Glomerular visceral epithelial cell (primary cell): ENCODE data around the gene CLUH.

Source experiments
- DNase-seq: peaks from one replicate; pipeline ENCODE4 v3.0.0-alpha.2; 2016; ENCODE audit errors: extremely low spot score

Gene CLUH, protein sequence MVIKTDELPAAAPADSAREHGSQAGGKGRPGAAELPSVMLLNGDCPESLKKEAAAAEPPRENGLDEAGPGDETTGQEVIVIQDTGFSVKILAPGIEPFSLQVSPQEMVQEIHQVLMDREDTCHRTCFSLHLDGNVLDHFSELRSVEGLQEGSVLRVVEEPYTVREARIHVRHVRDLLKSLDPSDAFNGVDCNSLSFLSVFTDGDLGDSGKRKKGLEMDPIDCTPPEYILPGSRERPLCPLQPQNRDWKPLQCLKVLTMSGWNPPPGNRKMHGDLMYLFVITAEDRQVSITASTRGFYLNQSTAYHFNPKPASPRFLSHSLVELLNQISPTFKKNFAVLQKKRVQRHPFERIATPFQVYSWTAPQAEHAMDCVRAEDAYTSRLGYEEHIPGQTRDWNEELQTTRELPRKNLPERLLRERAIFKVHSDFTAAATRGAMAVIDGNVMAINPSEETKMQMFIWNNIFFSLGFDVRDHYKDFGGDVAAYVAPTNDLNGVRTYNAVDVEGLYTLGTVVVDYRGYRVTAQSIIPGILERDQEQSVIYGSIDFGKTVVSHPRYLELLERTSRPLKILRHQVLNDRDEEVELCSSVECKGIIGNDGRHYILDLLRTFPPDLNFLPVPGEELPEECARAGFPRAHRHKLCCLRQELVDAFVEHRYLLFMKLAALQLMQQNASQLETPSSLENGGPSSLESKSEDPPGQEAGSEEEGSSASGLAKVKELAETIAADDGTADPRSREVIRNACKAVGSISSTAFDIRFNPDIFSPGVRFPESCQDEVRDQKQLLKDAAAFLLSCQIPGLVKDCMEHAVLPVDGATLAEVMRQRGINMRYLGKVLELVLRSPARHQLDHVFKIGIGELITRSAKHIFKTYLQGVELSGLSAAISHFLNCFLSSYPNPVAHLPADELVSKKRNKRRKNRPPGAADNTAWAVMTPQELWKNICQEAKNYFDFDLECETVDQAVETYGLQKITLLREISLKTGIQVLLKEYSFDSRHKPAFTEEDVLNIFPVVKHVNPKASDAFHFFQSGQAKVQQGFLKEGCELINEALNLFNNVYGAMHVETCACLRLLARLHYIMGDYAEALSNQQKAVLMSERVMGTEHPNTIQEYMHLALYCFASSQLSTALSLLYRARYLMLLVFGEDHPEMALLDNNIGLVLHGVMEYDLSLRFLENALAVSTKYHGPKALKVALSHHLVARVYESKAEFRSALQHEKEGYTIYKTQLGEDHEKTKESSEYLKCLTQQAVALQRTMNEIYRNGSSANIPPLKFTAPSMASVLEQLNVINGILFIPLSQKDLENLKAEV (N-terminal part only)

DNA sequence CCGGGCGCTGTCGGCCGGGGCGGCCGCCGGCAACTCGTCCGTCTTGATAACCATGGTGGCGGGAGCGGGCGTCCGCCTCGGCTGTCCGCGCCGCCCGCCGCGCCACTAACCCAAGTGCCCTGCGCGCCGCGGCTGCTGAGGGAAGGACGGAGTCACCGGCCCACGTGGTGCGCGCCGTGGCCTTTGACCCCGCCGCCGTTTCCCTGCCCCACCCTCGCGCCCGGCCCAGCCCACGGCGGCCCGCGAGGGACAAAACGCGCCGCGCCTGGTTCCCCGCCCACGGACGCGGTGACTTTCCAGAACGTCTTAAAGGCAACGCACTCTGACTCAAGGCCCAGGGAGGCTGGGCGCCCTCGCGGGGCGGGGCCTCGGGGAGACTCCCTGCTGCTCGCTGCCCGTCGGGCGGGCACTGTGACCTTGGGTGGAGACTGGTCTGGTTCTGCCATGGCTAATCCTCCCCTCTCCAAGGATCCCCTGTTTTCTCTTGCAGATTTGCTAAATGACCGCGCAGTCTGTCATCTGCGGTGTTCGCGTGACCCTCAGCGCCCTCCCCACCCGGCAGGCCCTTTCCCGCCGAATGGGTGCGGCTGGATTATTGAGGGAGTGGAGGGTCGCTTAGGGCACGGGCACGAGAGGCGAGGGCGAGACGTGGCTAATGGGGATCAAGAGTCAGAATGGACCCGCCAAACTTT is at the start of gene CLUH:
Gene CLUH, minus strand, starts transcription at position 157 of the 692 bp plus-strand sequence. Its CDS starts 103 bp downstream, at position 54.
- DNase-seq: peak; percentile 97

DNA sequence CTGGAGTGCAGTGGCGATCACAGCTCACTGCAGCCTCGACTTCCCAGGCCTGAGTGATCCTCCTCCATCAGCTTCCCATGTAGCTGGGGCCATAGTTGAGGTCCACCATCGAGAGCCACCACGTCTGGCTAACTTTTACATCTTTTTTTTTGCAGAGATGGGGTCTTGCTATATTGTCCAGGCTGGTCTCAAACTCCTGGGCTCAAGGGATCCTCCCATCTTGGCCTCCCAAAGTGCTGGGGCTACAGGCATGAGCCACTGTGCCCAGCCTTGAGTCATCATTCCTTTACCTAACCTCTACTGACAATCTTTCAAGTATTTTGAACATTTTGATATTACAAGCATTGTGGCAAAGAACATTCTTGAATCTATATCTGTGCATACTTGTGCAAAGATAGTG is 47.3 kb upstream of the CLUH start:
- no peak for DNase-seq

DNA sequence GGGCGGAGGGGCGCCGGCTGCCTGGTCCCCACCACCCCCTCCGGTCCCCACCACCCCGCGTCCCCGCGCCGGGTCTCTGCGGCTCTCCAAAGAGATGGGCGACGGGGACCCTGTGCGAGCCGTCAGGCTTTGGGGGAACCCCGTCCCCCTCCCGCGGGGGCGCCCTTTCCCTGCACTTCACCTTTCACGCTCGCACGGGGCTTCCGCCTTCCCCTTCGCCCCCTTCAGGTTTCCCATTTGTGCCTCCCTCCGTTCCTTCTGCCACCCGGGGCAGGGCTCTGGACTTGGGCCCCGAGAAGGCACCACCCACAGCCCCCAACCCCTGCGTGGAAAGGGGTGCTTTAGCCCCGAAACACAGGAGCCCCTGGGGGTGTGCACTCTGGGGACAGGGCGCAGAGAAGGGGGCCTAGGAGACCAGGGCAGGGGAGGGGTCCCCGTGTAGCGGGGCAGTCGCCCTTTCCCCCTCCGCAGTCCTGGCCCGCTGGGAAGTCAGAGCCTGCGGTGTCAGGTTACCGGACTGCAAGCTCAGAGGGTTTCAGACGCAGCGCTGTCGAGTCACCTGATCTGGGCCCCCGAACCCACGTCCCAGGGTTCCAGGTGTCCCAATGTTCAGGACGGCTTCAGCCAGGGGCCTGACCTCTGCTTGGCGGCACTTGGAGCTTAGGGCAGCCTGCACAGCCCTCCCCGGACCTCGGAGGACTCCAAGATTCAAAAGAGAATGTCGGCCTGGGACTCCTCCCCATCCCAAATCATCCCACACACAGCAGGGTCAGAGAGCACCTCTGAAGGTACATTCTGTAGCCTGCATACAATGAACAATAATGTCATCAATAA is 44.5 kb upstream of the CLUH start:
- DNase-seq: no peak

DNA sequence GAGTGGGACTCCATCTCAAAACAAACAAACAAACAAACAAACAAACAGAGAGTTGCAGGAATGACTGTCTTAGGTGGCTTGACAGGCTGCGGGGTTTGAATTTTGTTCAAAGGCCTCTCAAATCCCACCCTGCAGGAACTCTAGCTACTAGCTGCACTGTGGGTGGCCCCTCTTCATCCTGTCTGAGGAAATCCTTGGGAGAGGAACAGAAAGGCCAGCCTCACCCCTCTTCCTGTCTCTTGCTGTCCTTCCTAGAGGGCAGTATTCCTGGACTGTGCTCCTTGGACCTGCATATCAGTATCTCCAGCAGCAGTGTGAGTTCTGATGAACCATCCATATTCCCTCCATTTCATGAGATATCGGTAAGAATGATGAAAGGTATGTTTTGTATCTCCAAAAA is 39.9 kb upstream of the CLUH start:
- no peak for DNase-seq

DNA sequence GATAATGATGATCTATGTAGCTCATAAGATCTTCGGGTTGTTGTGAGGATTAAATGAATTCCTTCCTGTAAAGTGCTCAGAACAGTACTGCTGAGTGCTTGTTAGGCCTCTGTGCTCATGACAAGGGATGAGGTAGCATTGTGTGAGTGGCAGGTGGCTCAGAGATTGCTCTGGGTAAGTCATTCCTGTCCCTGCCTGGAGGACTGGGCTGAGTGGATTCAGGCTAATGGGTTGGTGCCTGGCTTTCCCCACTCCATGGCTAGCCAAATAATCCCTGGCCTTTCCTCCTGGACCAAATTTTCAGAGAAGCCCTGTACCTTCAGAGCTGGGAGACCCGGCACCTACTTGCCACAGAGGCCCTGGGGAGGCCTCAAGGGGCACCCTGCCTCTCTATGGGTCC is 39.2 kb upstream of the CLUH start:
- DNase-seq: no peak

DNA sequence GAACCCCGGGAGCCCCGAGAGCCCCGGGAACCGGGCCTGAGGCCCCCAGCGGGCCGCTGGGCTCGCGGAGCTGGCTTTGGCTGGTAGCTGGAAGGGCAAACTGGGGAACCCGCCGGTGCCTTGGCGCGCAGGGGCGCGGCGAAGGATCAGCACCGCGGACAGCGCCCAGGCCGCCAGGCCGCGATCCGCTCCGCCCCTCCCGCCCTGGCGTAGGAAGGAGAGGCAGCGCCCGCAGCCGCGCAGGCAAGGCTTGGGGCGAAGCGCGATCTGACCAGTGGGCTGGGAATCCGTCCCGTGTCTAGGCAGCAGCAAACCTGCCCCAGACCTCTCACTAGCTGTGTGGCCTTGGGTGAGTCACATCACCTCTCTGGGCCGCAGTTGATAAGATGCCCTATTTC is 38.2 kb upstream of the CLUH start:
- DNase-seq: peak; percentile 73

DNA sequence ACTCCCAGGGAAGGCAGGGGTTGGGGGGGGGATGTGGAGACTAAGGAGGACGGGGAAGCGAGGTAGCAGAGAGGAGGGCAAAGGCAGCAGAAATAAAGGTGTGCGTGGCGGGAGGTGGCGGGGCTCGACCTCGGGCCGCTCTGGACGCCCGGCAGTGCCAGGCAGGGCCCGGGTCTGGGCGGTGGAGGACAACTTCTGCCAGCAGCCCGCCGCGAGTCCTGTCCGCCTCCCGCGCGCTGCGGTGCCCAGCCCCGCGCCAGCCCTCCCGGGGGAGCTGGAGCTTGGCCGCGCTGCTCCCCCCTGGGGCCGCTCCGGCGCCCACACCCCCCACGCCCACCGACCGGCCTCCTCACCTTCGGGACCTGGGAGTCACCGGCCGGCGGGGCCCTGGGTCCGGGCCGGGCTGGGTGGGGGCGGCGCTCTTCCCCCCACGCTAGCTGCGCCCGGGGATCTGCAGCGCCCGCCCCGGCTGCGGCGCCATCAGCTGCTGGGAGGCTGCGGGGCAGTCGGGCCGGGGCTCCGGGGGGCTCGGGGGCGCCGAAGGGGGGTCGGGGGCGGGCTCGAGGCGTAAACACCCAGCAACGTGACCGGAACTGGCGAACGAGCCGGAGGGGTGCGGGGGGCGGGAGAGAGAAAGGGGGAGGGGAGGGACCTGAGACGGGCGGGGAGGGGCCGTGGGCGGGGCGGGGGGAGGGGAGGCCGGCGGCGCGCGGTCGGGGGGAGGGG is 37.7 kb upstream of the CLUH start, which contains the start of gene CCDC92B:
Gene CCDC92B, minus strand, starts transcription at position 595 of the 726 bp plus-strand sequence. CDS start 14,507 bp downstream, outside the sequence.
- no peak for DNase-seq

DNA sequence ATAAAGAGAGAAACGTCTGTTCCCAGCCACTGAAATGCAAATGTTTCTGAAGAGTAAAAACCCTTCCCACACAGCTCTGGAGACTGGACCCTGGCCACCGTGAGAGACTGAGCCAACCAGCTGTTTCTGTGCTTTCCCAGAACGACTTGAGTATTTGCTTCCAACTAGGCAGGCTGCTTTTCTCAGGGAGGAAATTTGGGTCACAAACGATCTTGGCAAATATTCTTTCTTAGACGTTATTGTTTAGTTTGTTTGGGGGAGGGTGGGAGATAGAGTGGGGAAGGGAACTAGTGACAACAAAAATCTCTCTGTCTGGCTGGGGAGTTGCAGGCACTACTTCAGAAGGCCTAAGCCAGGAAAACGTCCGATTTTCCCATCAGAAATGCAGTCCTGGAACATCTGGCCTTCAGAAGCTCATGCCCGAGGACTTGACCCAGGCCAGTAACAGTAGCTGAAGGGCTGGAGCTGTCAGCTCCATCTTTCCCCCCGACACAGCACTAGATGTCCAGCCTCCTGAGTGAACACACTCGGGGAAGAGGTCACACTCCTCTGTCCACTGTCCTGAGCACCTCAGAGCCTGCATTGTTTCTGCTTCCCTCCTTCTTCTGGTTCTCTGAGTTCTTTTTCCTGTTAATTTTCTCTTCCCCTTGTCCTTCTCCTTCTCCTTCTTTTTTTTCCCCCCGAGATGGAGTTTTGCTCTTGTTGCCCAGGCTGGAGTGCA is 33.9 kb upstream of the CLUH start:
- no peak for DNase-seq

DNA sequence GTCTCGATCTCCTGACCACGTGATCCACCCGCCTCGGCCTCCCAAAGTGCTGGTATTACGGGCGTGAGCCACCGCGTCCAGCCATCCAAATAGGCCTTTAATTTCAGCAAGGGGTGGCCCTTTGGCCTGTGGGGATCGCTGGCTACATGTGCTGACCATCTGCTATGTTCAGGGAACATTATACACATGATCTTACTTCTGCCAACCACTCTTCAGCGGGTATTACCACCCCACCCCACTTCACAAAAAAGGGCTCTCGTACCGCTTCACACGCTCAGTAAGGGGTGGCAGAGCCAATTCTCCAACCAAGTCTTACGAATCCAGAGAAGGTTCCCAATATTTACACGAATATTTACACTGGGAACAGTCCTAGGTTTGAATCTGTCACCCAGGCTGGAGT is 26.1 kb upstream of the CLUH start:
- no peak for DNase-seq

DNA sequence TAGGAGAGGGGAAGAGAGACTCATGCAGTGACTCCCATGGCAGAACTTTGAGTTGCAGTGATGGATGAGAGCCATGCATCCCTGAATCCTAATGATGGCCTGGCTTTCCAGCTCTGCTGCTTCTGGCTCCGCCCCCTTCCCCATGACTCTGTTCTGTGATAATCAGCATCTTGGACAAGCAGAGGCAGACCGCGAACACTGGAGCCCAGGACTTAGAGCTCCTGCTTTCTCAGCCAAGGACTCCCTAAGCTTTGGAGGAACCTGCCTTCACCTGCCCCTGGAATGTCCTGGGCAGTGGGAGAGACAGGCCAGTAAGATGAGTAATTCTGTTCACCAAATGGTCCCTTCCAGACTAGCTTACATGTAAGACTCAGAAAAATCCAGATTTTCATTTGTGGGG is 25.4 kb upstream of the CLUH start:
- DNase-seq: no peak

DNA sequence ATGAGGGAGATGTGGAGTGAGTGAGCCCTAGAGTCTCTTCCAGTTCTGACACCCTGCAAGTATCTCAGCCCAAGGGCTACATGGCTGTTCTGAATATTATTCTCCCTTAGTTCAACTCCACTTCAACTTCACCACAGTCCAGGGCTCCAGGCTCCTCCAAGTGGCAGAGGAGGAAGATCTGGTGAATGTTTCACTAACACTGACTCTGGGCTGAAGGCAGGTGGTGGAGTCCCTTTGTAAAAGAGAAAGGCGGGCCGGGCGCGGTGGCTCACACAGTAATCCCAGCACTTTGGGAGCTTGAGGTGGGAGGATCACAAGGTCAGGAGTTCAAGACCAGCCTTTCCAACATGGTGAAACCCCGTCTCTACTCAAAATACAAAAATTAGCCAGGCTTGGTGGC is 24.3 kb upstream of the CLUH start:
- DNase-seq: peak; percentile 22

DNA sequence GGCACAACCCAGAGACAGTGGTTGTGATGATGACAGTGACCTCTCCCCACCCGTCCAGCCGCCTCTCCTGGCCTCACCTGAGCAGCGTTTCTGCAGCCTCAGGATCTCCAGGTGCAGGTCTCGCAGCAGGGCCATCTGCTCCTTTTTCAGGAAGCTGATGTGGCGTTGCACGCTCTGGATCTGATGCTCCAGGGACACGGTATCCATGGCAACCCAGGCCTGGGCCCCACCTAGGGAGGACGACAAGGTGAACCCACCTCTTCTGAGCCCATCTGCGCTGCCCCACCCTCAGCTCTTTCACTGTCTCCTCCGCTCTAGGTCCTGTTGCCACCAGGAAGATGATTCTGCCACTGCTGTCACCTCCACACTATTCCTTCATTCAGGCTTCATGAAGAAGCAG is 23.4 kb upstream of the CLUH start:
- DNase-seq: no peak

DNA sequence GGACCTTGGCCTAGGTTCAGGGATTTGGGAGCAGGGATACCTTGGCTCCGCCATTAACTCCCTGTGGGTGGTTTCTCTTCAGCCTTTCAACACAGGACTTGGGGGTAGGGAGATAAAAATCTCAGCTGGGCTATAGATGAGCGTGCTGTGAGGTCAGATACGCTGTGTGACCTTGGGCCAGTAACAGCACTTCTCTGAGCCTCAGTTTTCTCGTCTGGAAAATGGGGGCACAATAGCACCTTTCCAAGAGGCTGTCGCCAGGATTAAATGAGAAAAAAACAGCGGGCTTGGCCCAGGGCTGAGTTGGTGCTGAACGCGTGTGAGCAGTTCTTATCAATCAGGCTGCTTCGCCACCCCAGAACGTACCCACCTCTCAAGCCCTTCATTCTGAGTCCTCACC is 20.2 kb upstream of the CLUH start:
- no peak for DNase-seq

DNA sequence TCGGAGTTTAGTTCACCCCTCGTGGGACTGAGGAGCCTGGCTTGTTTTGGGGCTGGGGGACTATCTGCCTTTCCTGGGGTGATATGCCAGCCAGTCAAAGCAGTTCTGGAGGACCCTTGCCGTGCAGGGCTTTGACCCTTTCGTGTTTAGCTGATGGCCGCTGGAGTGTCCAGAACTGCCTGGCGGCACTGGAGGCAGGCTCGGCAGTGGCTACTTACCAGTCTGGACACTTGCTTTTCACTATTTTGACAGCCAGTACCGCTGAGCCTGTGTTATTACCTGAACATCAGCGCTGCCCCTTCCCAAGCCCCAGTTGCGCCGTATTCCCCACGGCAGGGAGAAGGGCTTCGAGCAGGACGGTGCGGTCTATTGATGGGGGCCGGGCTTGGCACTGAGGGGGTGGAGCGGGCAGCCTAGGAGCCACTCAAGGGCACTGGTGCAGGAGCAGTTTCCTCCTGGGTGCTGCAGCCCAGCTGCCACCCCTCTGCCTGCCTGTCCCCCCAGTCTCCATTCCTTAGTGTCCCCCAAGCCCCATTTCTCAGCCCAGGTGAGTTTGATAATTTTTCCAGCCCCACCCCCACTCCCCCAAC is 19.3 kb upstream of the CLUH start:
- no peak for DNase-seq

DNA sequence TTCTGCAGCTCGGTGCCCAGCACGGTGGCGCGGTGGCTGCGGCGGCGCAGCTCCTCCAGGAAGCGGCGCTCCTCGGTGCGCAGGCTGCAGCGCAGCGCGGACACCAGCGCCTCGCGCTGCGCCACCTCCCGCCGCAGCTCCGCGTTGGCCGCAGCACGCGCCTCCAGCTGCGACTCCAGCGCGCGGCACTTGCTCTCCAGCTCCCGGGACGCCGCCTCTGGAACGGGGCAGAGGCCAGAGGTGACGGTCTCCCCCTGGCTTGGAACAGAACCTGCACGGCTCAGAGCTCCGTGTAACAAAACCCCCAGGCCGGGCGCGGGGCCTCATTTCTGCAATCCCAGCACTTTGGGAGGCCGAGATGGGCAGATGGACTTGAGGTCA is 13.2 kb upstream of the CLUH start:
- peak; percentile 15 for DNase-seq

DNA sequence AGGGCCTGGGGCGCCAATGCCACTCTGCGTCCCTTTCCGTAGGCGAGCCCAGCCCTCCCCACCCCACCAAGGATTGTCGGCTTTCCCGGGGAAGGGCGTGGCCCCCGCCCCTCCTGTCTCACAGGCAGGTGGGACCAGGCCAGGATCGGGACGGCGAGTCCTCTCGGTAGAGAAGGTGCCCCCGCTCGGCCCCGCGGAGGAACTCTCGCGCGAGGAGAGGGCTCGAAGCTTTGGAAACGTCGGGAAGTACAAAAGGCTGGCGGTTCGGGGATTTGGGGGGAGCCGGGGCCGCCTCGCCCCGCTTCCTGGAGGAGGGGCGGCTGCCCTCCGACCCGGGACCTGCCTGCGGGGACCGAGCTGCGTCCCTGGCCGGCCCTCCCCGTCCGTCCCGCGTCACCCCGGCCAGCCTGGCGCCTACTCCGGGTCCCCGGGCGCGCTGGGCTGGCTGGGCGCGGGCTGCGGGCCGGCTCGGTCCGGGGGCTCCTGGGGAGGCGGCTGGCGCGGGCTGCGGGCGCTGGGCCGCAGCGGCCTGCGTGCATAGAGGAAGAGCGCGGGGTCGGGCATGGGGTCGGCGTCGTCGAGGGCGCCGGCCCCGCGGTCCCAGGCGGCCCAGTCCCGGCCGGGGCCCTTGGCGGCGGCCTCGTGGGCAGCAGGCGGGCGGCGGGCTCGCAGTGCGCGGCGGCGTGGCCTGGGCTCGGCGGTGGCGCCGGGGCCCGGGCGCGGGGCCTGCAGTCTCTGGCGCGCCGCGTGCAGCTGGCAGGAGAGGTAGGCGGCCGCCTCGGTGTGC is 12.6 kb upstream of the CLUH start:
- no peak for DNase-seq

DNA sequence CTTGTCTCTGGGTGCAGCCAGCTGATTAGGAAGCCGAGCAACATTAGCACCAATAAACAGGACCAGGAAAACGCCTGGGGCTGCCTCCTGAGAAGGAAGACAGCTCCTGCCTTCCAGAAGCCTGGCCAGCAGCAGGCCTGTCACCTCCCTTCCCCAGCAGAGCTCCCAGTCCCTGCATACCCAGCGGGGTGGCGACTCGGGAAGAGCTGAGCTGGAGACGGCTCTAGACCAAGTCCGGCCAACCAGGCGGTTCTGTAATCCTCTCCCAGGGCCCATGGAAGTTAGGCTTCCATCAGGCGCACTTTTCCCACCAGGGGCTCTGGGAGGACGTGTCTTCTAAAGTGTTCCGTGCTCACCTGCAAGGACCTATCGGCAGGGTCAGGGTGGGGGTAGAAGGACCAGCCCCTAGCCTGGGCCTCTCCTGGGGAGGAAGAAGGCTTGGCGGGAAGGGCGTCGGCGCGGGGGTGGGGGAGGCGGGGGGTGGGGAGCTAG is 12.0 kb upstream of the CLUH start:
- DNase-seq: no peak

DNA sequence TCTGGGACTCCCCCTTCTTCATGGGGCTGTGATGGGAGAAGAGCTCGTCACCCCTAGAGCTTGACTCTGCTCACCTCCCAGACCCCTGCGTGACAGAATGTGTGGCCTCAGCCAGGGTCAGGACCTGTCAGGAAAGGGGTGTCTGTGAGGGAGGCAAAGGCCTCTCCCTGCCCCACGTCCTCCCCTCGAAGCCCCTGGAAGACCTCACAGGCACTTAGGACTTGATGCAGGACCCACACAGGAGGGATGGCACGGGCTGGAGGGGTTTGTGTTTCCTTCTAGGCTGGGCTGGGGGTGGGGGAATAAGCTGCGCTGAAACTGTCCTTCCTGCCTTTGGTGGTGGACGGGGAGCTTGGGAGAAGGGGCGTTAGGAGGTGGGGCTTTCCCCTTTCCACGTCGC is 11.0 kb upstream of the CLUH start:
- no peak for DNase-seq
